ENCODE results near the gene SLC39A7. TPM values are rescaled to one million over a fixed set of nuclear protein-coding genes. Genes with fewer than 3 reads are reported as not detected.

The SLC39A7 gene
- total and polyA plus RNA-seq, 2 of the 13 experiments (the other 11 are each of a cell fraction or from before 2014, with no cell fraction given) = 142 to 229 TPM

DNA sequence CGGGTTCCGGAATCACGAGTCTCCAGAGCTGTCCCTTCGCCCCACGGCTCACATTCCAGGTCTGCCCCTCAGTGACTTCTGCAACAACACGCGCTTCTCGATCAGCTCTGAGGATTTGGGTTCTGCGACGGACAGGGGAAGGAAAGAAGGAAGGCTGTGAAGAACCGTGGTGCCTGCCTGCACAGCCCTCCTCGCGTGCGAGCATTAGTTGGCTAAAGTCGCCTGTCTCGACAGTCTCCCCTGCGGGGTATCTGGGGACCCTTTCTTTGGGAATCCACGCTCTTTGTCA, 47.9 kb downstream of the SLC39A7 start (continued):
- TF ChIP-seq, protein P1, sequence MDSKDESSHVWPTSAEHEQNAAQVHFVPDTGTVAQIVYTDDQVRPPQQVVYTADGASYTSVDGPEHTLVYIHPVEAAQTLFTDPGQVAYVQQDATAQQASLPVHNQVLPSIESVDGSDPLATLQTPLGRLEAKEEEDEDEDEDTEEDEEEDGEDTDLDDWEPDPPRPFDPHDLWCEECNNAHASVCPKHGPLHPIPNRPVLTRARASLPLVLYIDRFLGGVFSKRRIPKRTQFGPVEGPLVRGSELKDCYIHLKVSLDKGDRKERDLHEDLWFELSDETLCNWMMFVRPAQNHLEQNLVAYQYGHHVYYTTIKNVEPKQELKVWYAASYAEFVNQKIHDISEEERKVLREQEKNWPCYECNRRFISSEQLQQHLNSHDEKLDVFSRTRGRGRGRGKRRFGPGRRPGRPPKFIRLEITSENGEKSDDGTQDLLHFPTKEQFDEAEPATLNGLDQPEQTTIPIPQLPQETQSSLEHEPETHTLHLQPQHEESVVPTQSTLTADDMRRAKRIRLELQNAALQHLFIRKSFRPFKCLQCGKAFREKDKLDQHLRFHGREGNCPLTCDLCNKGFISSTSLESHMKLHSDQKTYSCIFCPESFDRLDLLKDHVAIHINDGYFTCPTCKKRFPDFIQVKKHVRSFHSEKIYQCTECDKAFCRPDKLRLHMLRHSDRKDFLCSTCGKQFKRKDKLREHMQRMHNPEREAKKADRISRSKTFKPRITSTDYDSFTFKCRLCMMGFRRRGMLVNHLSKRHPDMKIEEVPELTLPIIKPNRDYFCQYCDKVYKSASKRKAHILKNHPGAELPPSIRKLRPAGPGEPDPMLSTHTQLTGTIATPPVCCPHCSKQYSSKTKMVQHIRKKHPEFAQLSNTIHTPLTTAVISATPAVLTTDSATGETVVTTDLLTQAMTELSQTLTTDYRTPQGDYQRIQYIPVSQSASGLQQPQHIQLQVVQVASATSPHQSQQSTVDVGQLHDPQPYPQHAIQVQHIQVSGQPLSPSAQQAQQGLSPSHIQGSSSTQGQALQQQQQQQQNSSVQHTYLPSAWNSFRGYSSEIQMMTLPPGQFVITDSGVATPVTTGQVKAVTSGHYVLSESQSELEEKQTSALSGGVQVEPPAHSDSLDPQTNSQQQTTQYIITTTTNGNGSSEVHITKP (CRISPR knock-in tag; IDR thresholded peaks at IDR 0.05; ENCODE audit: low read depth) = no peak
- 0 out of 2 replicates have a peak, but pooled peaks have one; percentile 77 for TF ChIP-seq ZNF33A (CRISPR knock-in tag; IDR thresholded peaks at IDR 0.05; ENCODE audit: borderline replicate concordance)
- TF ChIP-seq NFYC (CRISPR knock-in tag; IDR thresholded peaks at IDR 0.05) = no peak
- TF ChIP-seq HMGA1 (CRISPR knock-in tag; conservative IDR thresholded peaks at IDR 0.05) = no peak

DNA sequence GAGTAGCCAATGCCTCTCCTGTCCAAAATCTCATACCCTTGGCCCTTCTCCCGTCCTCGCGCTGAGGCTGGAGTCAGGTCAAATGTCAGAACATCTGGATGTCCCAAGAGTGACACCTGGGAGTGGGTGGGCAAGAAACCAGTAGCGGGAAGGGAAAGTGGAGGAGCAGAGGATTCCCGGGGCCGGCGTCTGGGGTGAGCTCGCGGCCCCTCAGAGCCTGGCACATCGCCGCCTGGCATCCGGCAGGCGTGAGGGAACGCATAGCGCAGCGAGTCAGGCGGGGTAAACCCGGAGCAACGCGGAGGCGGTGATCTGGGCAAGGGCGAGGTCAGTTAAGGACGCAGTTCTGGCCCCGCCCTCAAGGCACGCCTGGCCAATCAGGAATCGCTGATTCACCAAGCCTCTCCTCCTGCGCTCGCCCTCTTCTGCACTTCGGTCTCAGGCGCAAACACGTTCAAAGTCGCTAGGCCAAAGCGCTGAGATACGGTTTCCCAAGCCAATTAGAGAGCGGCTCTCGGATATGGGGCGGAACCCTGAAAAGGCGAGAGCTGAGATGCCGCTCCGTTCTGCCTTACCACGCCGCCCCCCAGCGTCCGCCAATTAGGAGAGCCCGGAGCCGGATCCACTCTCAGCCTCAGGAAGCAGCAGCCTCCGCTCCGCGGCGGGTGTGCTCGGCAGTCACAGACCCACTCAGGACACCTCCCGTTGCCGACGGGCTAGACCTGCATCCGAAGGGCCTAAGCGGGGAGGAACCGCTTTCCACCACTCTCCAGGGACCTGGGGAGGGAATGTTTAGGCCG, 48.5 kb downstream of the SLC39A7 start:
- H4K20me1 ChIP-seq (ENCODE audit: insufficient read depth, low read length) = no peaks in the 10 kb centered on the region
- no peaks in the 10 kb centered on the region for H3K9me3 ChIP-seq (ENCODE audit: low read length)
- ATAC-seq (peak; percentile 93), DNase-seq (ENCODE audit: low spot score) (peak; percentile 99), FAIRE-seq (peak; percentile 99)
- peak overlapping the region; percentile 100 for H3K4me2 ChIP-seq (ENCODE audit: low read depth, low read length)
- in situ Hi-C loops (cut with HindIII; ENCODE audit: extremely low pct_ligation_motif_present, low pct_unique_long_range_greater_than_20kb) (loop anchor here (5.0 kb wide), 4 partner anchors 47 to 232 kb away; partner anchors contain the start of genes HSD17B8, RXRB and SLC39A7), intact Hi-C loops (cut with micrococcal nuclease; ENCODE audit: unreplicated experiment) (loop anchor here (1.0 to 2.0 kb wide), 5 partner anchors 48 to 234 kb away; partner anchors contain the start of genes RXRB and SLC39A7)
- H3K4me1 ChIP-seq (ENCODE audit: insufficient read depth, low read length) = peaks cover 29% of the 10 kb centered on the region
- 0% methylated on average over 38 of the region's 58 CpGs for WGBS (ENCODE audit: low lambda C conversion rate)
- no peak overlapping the region for H2AFZ ChIP-seq (ENCODE audit: low read length)
- H3K9ac ChIP-seq (ENCODE audit: insufficient read depth, low read depth, low read length) = peak overlapping the region; percentile 96
- no peaks in the 10 kb centered on the region for H3K79me2 ChIP-seq (ENCODE audit: insufficient read depth, low read length)
- H3K36me3 ChIP-seq (replicated peaks in 1 of 2; ENCODE audit: control insufficient read depth in 1 of 2, insufficient read depth in 2 of 2, low read length in 2 of 2) = peaks cover 0 to 2% of the 10 kb centered on the region in 2 experiments; a peak in 3 of 5 replicates
- ChIA-PET CTCF (ENCODE audit: low intra/inter-chr PET ratio, low total read pairs) (interaction anchor here (1.0 to 3.1 kb wide), 8 partner anchors 44 to 234 kb away, joined by 4 to 19 read pairs (median 8); partner anchors contain the start of gene HSD17B8), POLR2A (interaction anchor here (0.6 to 5.1 kb wide), 34 partner anchors 11 to 278 kb away, joined by 3 to 94 read pairs (median 6); partner anchors contain the start of genes B3GALT4, CUTA, HSD17B8 and PFDN6)
- H3K27ac ChIP-seq (ENCODE audit: extremely low read length, insufficient read depth, low read length) = peak overlapping the region; percentile 94
- H3K4me3 ChIP-seq (replicated peaks in 1 of 3; ENCODE audit: insufficient read depth in 1 of 3, low read depth in 2 of 3, low read length in 3 of 3) = peak overlapping the region; percentile 80 to 89 (median 86)
- BruUV-seq (replicated peaks) = no TSS peak
- H3K27me3 ChIP-seq (ENCODE audit: control insufficient read depth in 1 of 2, insufficient read depth in 2 of 2, low read length in 2 of 2) = no peaks in the 10 kb centered on the region; a peak in 1 of 5 replicates
- TF ChIP-seq, protein P2, sequence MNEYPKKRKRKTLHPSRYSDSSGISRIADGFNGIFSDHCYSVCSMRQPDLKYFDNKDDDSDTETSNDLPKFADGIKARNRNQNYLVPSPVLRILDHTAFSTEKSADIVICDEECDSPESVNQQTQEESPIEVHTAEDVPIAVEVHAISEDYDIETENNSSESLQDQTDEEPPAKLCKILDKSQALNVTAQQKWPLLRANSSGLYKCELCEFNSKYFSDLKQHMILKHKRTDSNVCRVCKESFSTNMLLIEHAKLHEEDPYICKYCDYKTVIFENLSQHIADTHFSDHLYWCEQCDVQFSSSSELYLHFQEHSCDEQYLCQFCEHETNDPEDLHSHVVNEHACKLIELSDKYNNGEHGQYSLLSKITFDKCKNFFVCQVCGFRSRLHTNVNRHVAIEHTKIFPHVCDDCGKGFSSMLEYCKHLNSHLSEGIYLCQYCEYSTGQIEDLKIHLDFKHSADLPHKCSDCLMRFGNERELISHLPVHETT (CRISPR knock-in tag; conservative IDR thresholded peaks at IDR 0.05) = no peak
- TF ChIP-seq RAD51 (IDR thresholded peaks at IDR 0.05; ENCODE audit: borderline replicate concordance) (no peak), TEAD2 (CRISPR knock-in tag; IDR thresholded peaks at IDR 0.05) (no peak), KLF11 (CRISPR knock-in tag; IDR thresholded peaks at IDR 0.05) (no peak), NR2F1 (CRISPR knock-in tag; IDR thresholded peaks at IDR 0.05) (peak in 1 of 2 experiments; percentile 66; a peak in 2 of 4 replicates), MED8 (CRISPR knock-in tag; IDR thresholded peaks at IDR 0.05; ENCODE audit: insufficient replicate concordance) (peak; percentile 18)
- TF ChIP-seq, protein P3, sequence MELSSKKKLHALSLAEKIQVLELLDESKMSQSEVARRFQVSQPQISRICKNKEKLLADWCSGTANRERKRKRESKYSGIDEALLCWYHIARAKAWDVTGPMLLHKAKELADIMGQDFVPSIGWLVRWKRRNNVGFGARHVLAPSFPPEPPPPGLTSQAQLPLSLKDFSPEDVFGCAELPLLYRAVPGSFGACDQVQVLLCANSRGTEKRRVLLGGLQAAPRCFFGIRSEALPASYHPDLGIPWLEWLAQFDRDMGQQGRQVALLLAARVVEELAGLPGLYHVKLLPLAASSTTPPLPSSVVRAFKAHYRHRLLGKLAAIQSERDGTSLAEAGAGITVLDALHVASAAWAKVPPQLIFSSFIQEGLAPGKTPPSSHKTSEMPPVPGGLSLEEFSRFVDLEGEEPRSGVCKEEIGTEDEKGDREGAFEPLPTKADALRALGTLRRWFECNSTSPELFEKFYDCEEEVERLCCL (CRISPR knock-in tag; IDR thresholded peaks at IDR 0.05; ENCODE audit: borderline replicate concordance) = peak; percentile 57; the same call in 1 of the 2 replicates
- TF ChIP-seq, protein P4, sequence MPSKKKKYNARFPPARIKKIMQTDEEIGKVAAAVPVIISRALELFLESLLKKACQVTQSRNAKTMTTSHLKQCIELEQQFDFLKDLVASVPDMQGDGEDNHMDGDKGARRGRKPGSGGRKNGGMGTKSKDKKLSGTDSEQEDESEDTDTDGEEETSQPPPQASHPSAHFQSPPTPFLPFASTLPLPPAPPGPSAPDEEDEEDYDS (CRISPR knock-in tag; IDR thresholded peaks at IDR 0.05) = peak; percentile 87
